PC-3 (cell line): ENCODE results near the gene WDR46.

Experiments
- EZH2 ChIP-seq: fragments of 300-600 bp; sonication (generic); IDR thresholded peaks from one replicate; pipeline ENCODE4 v1.6.1; 2017; ENCODE audit warnings: antibody characterized with exemption, mild to moderate bottlenecking, low read length; ENCODE audit not compliant: unreplicated experiment
- TF ChIP-seq, protein P1 (sequence below): fragments of 300-600 bp; sonication (generic); conservative IDR thresholded peaks from 2 replicates; pipeline ENCODE4 v1.5.1; 2017; ENCODE audit warnings: antibody characterized with exemption, low read depth, mild to moderate bottlenecking, low read length

DNA sequence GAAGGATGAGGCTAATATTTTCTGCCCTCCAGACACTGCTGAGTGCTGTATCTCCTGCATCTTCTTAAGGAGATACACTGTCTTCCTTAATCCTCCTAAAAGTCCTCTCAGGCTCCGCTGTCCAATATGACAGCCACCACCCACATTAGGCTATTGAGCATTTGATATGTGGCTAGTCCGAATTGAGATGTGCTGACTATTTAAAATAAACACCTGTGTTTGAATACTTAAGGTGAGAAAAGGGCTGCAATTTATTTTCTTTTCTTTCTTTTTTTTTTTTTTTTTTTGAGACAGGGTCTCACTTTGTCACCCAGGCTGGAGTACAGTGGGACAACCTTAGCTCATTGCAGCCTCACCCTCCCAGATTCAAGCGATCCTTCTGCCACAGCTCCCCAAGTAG, 12.8 kb upstream of the WDR46 start:
- TF ChIP-seq, protein P1, sequence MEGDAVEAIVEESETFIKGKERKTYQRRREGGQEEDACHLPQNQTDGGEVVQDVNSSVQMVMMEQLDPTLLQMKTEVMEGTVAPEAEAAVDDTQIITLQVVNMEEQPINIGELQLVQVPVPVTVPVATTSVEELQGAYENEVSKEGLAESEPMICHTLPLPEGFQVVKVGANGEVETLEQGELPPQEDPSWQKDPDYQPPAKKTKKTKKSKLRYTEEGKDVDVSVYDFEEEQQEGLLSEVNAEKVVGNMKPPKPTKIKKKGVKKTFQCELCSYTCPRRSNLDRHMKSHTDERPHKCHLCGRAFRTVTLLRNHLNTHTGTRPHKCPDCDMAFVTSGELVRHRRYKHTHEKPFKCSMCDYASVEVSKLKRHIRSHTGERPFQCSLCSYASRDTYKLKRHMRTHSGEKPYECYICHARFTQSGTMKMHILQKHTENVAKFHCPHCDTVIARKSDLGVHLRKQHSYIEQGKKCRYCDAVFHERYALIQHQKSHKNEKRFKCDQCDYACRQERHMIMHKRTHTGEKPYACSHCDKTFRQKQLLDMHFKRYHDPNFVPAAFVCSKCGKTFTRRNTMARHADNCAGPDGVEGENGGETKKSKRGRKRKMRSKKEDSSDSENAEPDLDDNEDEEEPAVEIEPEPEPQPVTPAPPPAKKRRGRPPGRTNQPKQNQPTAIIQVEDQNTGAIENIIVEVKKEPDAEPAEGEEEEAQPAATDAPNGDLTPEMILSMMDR, result no peak
- no peak for TF ChIP-seq EZH2
